ENCODE measurements around the gene LIPA.

Gene LIPA

DNA sequence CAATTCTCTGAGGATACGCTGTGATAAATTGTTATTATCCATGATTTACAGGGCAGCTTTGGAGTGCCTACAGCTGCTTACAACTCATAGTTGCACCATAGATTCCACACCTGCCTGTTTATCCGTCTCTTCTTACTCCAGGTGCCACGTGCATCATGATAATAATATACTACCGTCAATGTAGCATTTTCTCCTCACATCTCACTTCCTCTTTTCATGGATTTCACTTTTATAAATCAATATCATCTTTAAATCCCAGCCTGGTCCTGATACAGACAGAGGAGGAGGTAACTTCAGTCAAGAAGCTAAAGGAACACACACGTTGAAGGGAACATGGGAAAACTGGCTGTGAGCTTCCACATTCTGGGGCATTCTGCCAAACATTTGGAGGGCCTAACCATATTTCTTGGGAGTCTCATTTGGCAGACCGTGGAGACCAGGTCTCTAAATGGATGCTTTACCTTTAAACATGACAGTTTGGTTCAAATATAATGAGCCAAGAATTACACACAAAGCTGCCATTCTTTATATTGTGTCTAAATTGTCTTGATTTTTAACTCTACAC, 46.9 kb downstream of the LIPA start:
- H3K4me3 ChIP-seq (IDR thresholded peaks at IDR 0.05; ENCODE audit: insufficient read depth, low read depth, low read length): no peak overlapping the region
- no peaks in the 10 kb centered on the region for H3K36me3 ChIP-seq (ENCODE audit: insufficient read depth)
- H2AFZ ChIP-seq (ENCODE audit: low read depth): no peak overlapping the region
- no peaks in the 10 kb centered on the region for H3K4me1 ChIP-seq (ENCODE audit: low read depth, poor library complexity, severe bottlenecking)
- no peak overlapping the region for H3K27ac ChIP-seq
- no peaks in the 10 kb centered on the region for H4K20me1 ChIP-seq (ENCODE audit: insufficient read depth)
- no peak overlapping the region for H3K9ac ChIP-seq
- TF ChIP-seq, protein P1, sequence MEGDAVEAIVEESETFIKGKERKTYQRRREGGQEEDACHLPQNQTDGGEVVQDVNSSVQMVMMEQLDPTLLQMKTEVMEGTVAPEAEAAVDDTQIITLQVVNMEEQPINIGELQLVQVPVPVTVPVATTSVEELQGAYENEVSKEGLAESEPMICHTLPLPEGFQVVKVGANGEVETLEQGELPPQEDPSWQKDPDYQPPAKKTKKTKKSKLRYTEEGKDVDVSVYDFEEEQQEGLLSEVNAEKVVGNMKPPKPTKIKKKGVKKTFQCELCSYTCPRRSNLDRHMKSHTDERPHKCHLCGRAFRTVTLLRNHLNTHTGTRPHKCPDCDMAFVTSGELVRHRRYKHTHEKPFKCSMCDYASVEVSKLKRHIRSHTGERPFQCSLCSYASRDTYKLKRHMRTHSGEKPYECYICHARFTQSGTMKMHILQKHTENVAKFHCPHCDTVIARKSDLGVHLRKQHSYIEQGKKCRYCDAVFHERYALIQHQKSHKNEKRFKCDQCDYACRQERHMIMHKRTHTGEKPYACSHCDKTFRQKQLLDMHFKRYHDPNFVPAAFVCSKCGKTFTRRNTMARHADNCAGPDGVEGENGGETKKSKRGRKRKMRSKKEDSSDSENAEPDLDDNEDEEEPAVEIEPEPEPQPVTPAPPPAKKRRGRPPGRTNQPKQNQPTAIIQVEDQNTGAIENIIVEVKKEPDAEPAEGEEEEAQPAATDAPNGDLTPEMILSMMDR (conservative IDR thresholded peaks at IDR 0.05; ENCODE audit: low read depth, low read length): no peak
- H3K27me3 ChIP-seq (ENCODE audit: insufficient read depth, low read depth): no peaks in the 10 kb centered on the region
- H3K4me2 ChIP-seq: no peak overlapping the region
- no peaks in the 10 kb centered on the region for H3K79me2 ChIP-seq (ENCODE audit: insufficient read depth, low read depth)

DNA sequence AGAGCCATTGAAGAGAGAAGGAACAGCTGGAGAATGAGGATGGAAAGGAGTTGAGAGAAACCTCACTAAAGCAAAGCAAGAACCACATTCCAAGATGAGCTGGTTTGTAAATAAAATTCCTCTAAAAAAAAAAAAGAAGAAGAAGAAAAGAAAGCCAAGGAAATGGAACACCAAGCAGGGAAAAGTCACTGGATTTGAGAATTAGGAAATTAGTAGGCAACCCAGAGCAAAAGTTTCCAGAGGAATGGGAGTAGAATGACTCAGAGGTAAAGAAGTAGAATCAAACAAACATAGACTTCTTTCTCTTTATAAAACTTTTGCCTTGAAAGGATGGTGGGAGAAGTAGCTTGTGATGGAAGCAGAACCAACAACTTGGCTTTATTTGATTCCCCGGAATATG, 48.3 kb downstream of the LIPA start:
- no peak overlapping the region for H3K9ac ChIP-seq
- H3K4me2 ChIP-seq: no peak overlapping the region
- no peak overlapping the region for H2AFZ ChIP-seq (ENCODE audit: low read depth)
- H3K36me3 ChIP-seq (ENCODE audit: insufficient read depth): no peaks in the 10 kb centered on the region
- no peaks in the 10 kb centered on the region for H3K27me3 ChIP-seq (ENCODE audit: insufficient read depth, low read depth)
- no peak overlapping the region for H3K27ac ChIP-seq
- no peaks in the 10 kb centered on the region for H3K79me2 ChIP-seq (ENCODE audit: insufficient read depth, low read depth)
- TF ChIP-seq, protein P1 (conservative IDR thresholded peaks at IDR 0.05; ENCODE audit: low read depth, low read length): no peak
- no peak overlapping the region for H3K4me3 ChIP-seq (IDR thresholded peaks at IDR 0.05; ENCODE audit: insufficient read depth, low read depth, low read length)
- no peaks in the 10 kb centered on the region for H3K4me1 ChIP-seq (ENCODE audit: low read depth, poor library complexity, severe bottlenecking)
- H4K20me1 ChIP-seq (ENCODE audit: insufficient read depth): no peaks in the 10 kb centered on the region

DNA sequence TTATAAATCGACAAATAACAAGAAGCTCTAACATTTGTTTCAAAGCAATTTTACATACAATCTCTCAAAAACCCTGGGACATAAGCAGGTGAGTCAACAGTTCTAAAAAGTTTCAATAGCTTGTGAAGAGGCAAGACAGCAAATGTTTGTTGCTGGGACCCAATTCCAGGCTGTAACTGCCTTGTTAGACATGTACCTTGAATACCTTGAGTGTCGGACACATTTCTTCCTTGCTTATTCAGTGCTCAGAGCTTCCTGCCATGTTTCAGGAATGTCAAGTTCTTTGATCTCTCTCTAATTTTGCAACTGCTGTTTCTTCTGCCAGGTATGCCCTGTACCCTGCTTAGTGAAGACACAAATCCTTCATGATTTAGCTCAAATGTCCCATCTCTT, 49.5 kb downstream of the LIPA start:
- no peak overlapping the region for H3K9ac ChIP-seq
- H2AFZ ChIP-seq (ENCODE audit: low read depth): no peak overlapping the region
- no peak overlapping the region for H3K27ac ChIP-seq
- no peak overlapping the region for H3K4me3 ChIP-seq (IDR thresholded peaks at IDR 0.05; ENCODE audit: insufficient read depth, low read depth, low read length)
- TF ChIP-seq, protein P1 (conservative IDR thresholded peaks at IDR 0.05; ENCODE audit: low read depth, low read length): no peak
- no peak overlapping the region for H3K4me2 ChIP-seq
- H3K36me3 ChIP-seq (ENCODE audit: insufficient read depth): no peaks in the 10 kb centered on the region
- no peaks in the 10 kb centered on the region for H3K4me1 ChIP-seq (ENCODE audit: low read depth, poor library complexity, severe bottlenecking)
- H3K79me2 ChIP-seq (ENCODE audit: insufficient read depth, low read depth): no peaks in the 10 kb centered on the region
- H4K20me1 ChIP-seq (ENCODE audit: insufficient read depth): no peaks in the 10 kb centered on the region
- H3K27me3 ChIP-seq (ENCODE audit: insufficient read depth, low read depth): no peaks in the 10 kb centered on the region

DNA sequence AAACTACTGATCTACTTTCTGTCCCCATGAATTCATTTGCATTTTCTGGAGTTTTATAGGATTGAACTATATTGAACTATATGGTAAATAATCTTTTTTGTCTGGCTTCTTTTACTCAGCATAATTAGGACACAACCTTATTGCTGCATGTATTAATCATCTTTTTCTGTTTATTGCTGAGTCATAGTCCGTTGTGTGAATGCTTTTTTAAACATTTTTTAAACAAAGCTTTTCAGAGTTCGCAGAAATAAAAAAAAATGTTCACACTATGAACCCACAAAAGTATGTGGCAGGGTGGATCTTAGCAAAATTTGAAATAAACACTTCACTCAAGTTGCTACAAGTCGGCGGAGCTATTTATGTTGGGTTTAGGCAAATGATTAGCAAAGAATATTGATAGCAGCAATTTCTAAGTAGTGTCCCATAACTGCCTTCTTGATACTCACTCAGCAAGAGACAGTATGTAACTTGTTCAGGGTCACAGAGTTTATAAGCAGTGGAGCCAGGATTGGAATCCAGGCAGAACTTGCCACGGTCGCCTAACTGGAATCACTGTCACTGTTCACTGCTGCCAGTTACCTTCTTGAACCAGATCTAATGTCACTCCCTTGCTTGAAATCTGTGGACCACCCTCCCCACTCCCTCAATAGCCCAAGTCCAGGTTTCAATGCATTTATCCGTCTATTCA, 50.1 kb downstream of the LIPA start:
- H3K36me3 ChIP-seq (ENCODE audit: insufficient read depth): no peaks in the 10 kb centered on the region
- H2AFZ ChIP-seq (ENCODE audit: low read depth): no peak overlapping the region
- H3K4me2 ChIP-seq: no peak overlapping the region
- H3K79me2 ChIP-seq (ENCODE audit: insufficient read depth, low read depth): no peaks in the 10 kb centered on the region
- no peak overlapping the region for H3K27ac ChIP-seq
- no peak overlapping the region for H3K9ac ChIP-seq
- H3K4me3 ChIP-seq (IDR thresholded peaks at IDR 0.05; ENCODE audit: insufficient read depth, low read depth, low read length): no peak overlapping the region
- H3K4me1 ChIP-seq (ENCODE audit: low read depth, poor library complexity, severe bottlenecking): no peaks in the 10 kb centered on the region
- H3K27me3 ChIP-seq (ENCODE audit: insufficient read depth, low read depth): no peaks in the 10 kb centered on the region
- TF ChIP-seq, protein P1 (conservative IDR thresholded peaks at IDR 0.05; ENCODE audit: low read depth, low read length): no peak
- H4K20me1 ChIP-seq (ENCODE audit: insufficient read depth): no peaks in the 10 kb centered on the region
